Keratinocyte (primary cell): ENCODE measurements around the gene TRABD2B. TPM values are rescaled to one million over a fixed set of nuclear protein-coding genes. Genes with fewer than 3 reads are reported as not detected.

Source experiments
- DNase-seq: peaks from one replicate; pipeline ENCODE4 v3.0.0-alpha.2; 2011; ENCODE audit warnings: low read depth, missing footprints, low spot score
- FAIRE-seq: peaks from 2 replicates; lab custom pipeline; 2011; peaks lifted over from hg19 to GRCh38; lab: Jason Lieb, UNC
- H2AFZ ChIP-seq: 2 replicates; pipeline ENCODE4 v1.6.0; 2012; ENCODE audit warnings: low read length, control low read depth, inconsistent platforms; ENCODE audit not compliant: control insufficient read depth
- H3K27ac ChIP-seq: 2 replicates; pipeline ENCODE4 v1.5.1; 2011; ENCODE audit warnings: low read length; ENCODE audit not compliant: control insufficient read depth, insufficient read depth
- H3K27me3 ChIP-seq: 3 replicates; pipeline ENCODE4 v1.6.0; 2011; ENCODE audit warnings: low read length; ENCODE audit not compliant: control insufficient read depth, insufficient read depth; ENCODE audit errors: extremely low read depth
- H3K36me3 ChIP-seq, 2 experiments: 2 replicates in 1 of 2; 3 replicates in 1 of 2; pipeline ENCODE4 v1.5.1; 2011; ENCODE audit warnings: low read length in 2 of 2, mild to moderate bottlenecking in 1 of 2; ENCODE audit not compliant: control insufficient read depth in 2 of 2, insufficient read depth in 2 of 2; ENCODE audit errors: extremely low read depth in 1 of 2
- H3K4me1 ChIP-seq: 3 replicates; pipeline ENCODE4 v1.5.1; 2011; ENCODE audit warnings: low read length; ENCODE audit not compliant: control insufficient read depth, insufficient read depth; ENCODE audit errors: extremely low read depth
- H3K4me2 ChIP-seq: 3 replicates; pipeline ENCODE4 v1.6.0; 2011; ENCODE audit warnings: low read depth, low read length; ENCODE audit not compliant: control insufficient read depth, insufficient read depth; ENCODE audit errors: extremely low read depth
- H3K4me3 ChIP-seq, 3 experiments: fragments of 200-600 bp in 1 of 3; sonication (generic) in 1 of 3; 2 replicates in 2 of 3; 3 replicates in 1 of 3; pipeline ENCODE4 v1.5.1; 2011 to 2016; ENCODE audit warnings: low read length in 3 of 3, mild to moderate bottlenecking in 3 of 3, control low read depth in 2 of 3, inconsistent platforms in 1 of 3, low read depth in 1 of 3, mixed read lengths in 1 of 3, mixed run types in 1 of 3, moderate library complexity in 1 of 3; ENCODE audit not compliant: control insufficient read depth in 2 of 3, insufficient read depth in 2 of 3; ENCODE audit errors: extremely low read depth in 1 of 3
- H3K79me2 ChIP-seq: 2 replicates; pipeline ENCODE4 v1.6.0; 2012; ENCODE audit warnings: low read length; ENCODE audit not compliant: control insufficient read depth, insufficient read depth
- H3K9ac ChIP-seq: 3 replicates; pipeline ENCODE4 v1.6.0; 2011; ENCODE audit warnings: low read length; ENCODE audit not compliant: control insufficient read depth, insufficient read depth; ENCODE audit errors: extremely low read depth
- H3K9me1 ChIP-seq: 3 replicates; pipeline ENCODE4 v1.6.0; 2011; ENCODE audit warnings: low read length; ENCODE audit not compliant: control insufficient read depth, insufficient read depth; ENCODE audit errors: extremely low read depth
- H3K9me3 ChIP-seq: 2 replicates; pipeline ENCODE4 v1.5.1; 2012; ENCODE audit warnings: low read depth, low read length; ENCODE audit not compliant: control insufficient read depth
- H4K20me1 ChIP-seq: 3 replicates; pipeline ENCODE4 v1.6.0; 2011; ENCODE audit warnings: low read length; ENCODE audit not compliant: control insufficient read depth, insufficient read depth; ENCODE audit errors: extremely low read depth
- CTCF ChIP-seq, 3 experiments: IDR thresholded peaks in 1 of 3; conservative IDR thresholded peaks in 1 of 3; optimal IDR thresholded peaks in 1 of 3; 2 replicates in 2 of 3; 3 replicates in 1 of 3; pipeline versions ENCODE3 to v1.5.1; 2011; ENCODE audit warnings: low read length in 3 of 3, mild to moderate bottlenecking in 3 of 3, moderate library complexity in 2 of 3, control low read depth in 1 of 3, inconsistent platforms in 1 of 3; ENCODE audit not compliant: insufficient read depth in 2 of 3; ENCODE audit errors: extremely low read depth in 1 of 3
- EZH2 ChIP-seq: IDR thresholded peaks from one replicate; pipeline ENCODE4 v1.6.1; 2012; ENCODE audit warnings: inconsistent platforms, mild to moderate bottlenecking, low read length, moderate library complexity
- dilution Hi-C: fragments of 300-500 bp; cut with MboI; formaldehyde crosslinking; loops from one replicate; pipeline ENCODE4 v1.7.0; 2020; ENCODE audit warnings: low sequenced_read_pairs; ENCODE audit not compliant: extremely low pct_ligation_motif_present
- polyA plus RNA-seq, 5 experiments: library from polyadenylated mRNA; depleted of rRNA in 3 of 5; stranded (reverse) in 3 of 5; stranded (forward) in 1 of 5; unstranded in 1 of 5; fragments of >200 nt; gene quantifications; 1 replicate in 1 of 5; 2 replicates in 3 of 5; 3 replicates in 1 of 5; pipeline versions ENCODE4 v1.2.1 to v1.2.3, GENCODE V29; 2011 to 2012; ENCODE audit warnings: missing spikeins in 2 of 5, low read depth in 1 of 5, low replicate concordance in 1 of 5

TRABD2B gene
- polyA plus RNA-seq, 1 donor (not counting 4 experiments of a cell fraction or from before 2014, with no cell fraction given): 0.13 TPM

- Histone ChIP-seq H3K9ac (no peak overlapping the region), H3K27me3 (peaks cover under 1% of the 10 kb centered on the region), H3K4me2 (no peak overlapping the region), H3K36me3 (no peaks in the 10 kb centered on the region), H3K9me1 (no peaks in the 10 kb centered on the region), H2AFZ (no peak overlapping the region), H4K20me1 (no peaks in the 10 kb centered on the region), H3K9me3 (no peaks in the 10 kb centered on the region), H3K79me2 (no peaks in the 10 kb centered on the region), H3K4me3 (no peak overlapping the region), H3K4me1 (peaks cover 3% of the 10 kb centered on the region), H3K27ac (no peak overlapping the region)
- FAIRE-seq (no peak), DNase-seq (no peak)
- dilution Hi-C loops: no loop called here
- no peak for TF ChIP-seq EZH2
- TF ChIP-seq CTCF (optimal IDR thresholded peaks at IDR 0.05 in 1 of 3, IDR thresholded peaks at IDR 0.05 in 1 of 3, conservative IDR thresholded peaks at IDR 0.05 in 1 of 3; ENCODE audit: extremely low read depth in 1 of 3, insufficient read depth in 2 of 3, low read length in 3 of 3): no peak
Measured at GRCh38 chr1:47732489-47732888, 264.7 kb downstream of the TRABD2B start.

GRCh38 chr1:47731730-47732129, 265.5 kb downstream of the TRABD2B start:
- no peak for FAIRE-seq
- Histone ChIP-seq H3K27me3 (peaks cover 7% of the 10 kb centered on the region), H3K27ac (no peak overlapping the region), H3K4me3 (no peak overlapping the region), H3K79me2 (no peaks in the 10 kb centered on the region), H3K9me3 (no peaks in the 10 kb centered on the region), H4K20me1 (no peaks in the 10 kb centered on the region), H3K9ac (no peak overlapping the region), H3K36me3 (no peaks in the 10 kb centered on the region), H3K4me1 (peaks cover 3% of the 10 kb centered on the region), H2AFZ (no peak overlapping the region), H3K4me2 (no peak overlapping the region), H3K9me1 (no peaks in the 10 kb centered on the region)
- dilution Hi-C loops: no loop called here
- no peak for DNase-seq
- TF ChIP-seq CTCF (optimal IDR thresholded peaks at IDR 0.05 in 1 of 3, IDR thresholded peaks at IDR 0.05 in 1 of 3, conservative IDR thresholded peaks at IDR 0.05 in 1 of 3; ENCODE audit: extremely low read depth in 1 of 3, insufficient read depth in 2 of 3, low read length in 3 of 3): no peak
